ENCODE results near the gene SETDB1.

SETDB1 gene

DNA sequence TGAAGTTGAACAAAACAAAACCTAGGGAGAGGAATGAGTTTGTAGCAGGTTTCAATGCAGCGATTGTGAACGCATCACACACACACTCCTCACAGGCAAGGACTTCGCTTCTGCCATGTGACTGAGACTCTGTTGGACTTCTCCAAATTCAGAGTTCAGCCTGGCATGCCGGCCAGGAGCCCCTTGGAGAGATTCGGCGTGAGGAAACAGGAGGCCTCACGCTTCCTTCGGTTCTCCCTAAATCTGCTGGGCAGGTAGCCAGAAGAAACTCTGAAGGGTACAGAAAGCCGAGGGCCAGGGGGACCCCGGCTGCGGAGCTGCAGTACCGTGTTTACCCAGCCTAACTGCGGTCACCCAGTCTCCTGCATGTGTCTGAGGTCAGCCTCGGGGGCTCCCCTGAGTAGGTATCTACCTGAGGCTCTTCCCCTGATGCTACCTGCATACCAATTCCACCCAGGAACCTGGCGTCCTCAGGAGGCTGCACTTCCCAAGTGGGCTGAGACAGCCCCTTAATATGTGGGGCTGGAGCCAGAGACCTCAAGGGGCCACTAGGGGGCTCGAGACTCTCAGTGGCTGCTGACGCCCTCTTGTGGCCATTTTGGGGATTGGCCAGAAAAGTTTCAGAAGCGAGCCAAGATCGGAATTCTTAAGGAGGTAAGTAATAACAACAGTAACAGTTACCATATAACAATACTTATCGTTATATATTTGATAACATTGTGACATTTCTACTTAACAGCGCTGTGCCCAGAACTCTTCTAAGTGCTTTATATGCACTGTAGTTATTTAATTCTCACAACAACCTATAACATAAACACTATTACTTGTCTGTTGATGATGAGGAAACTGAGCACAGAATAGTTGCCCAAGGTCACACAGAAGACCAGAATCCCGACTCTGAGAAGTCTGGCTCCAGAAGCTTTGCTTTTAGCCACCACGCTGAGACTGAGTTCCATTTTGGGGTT lies 53.2 kb downstream of the SETDB1 start:
- peak; percentile 88 for DNase-seq
- H3K4me3 ChIP-seq (ENCODE audit: low read depth, low read length): peak overlapping the region; percentile 12

DNA sequence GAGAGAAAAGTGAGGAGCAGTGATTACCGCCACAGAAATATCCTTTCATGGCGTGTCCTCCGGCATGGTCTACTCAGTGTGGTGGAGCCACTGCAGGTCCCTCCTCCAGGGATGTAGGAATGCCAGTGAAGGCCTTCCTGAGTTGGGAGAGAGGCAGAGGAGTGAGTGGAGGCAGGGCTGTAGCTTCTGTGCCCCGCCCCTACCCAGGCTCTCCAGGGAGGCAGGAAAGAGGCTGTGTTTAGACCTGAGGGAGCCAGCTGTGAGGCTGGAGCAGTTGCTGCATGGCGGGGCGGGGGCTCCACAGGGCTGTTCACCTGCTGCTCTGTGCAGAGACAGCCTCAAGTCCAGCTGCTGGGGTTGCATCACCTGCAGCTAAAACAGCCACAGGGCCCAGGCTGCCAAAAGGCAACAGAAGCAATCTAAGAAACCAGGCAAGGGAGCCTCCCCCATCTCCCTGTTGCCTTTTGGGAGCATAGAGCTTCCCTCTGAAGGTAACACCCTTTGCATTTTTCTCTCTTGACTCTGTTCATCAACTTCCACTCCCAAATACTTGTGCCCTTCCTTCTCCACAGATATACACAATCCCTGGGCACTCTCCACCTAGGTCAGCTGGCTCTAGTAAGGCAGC lies 55.1 kb downstream of the SETDB1 start:
- no peaks in the 10 kb centered on the region for H3K27me3 ChIP-seq (replicated peaks)
- in situ Hi-C loops (cut with HindIII; ENCODE audit: low pct_ligation_motif_present, low sequenced_read_pairs): no loop called here
- H3K27ac ChIP-seq: no peak overlapping the region
- no peak for DNase-seq
- H3K4me3 ChIP-seq (ENCODE audit: low read depth, low read length): no peak overlapping the region
- TF ChIP-seq, protein P1, sequence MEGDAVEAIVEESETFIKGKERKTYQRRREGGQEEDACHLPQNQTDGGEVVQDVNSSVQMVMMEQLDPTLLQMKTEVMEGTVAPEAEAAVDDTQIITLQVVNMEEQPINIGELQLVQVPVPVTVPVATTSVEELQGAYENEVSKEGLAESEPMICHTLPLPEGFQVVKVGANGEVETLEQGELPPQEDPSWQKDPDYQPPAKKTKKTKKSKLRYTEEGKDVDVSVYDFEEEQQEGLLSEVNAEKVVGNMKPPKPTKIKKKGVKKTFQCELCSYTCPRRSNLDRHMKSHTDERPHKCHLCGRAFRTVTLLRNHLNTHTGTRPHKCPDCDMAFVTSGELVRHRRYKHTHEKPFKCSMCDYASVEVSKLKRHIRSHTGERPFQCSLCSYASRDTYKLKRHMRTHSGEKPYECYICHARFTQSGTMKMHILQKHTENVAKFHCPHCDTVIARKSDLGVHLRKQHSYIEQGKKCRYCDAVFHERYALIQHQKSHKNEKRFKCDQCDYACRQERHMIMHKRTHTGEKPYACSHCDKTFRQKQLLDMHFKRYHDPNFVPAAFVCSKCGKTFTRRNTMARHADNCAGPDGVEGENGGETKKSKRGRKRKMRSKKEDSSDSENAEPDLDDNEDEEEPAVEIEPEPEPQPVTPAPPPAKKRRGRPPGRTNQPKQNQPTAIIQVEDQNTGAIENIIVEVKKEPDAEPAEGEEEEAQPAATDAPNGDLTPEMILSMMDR (IDR thresholded peaks at IDR 0.05; ENCODE audit: low read depth, low read length, missing control alignments): no peak
- H3K36me3 ChIP-seq (replicated peaks): no peaks in the 10 kb centered on the region

More for the DNA sequence above, 53.2 kb downstream of the SETDB1 start:
- Histone ChIP-seq H3K36me3 (replicated peaks) (no peaks in the 10 kb centered on the region), H3K27ac (no peak overlapping the region), H3K27me3 (replicated peaks) (no peaks in the 10 kb centered on the region)
- TF ChIP-seq, protein P1 (IDR thresholded peaks at IDR 0.05; ENCODE audit: low read depth, low read length, missing control alignments): peak; percentile 100
- in situ Hi-C loops (cut with HindIII; ENCODE audit: low pct_ligation_motif_present, low sequenced_read_pairs): no loop called here

DNA sequence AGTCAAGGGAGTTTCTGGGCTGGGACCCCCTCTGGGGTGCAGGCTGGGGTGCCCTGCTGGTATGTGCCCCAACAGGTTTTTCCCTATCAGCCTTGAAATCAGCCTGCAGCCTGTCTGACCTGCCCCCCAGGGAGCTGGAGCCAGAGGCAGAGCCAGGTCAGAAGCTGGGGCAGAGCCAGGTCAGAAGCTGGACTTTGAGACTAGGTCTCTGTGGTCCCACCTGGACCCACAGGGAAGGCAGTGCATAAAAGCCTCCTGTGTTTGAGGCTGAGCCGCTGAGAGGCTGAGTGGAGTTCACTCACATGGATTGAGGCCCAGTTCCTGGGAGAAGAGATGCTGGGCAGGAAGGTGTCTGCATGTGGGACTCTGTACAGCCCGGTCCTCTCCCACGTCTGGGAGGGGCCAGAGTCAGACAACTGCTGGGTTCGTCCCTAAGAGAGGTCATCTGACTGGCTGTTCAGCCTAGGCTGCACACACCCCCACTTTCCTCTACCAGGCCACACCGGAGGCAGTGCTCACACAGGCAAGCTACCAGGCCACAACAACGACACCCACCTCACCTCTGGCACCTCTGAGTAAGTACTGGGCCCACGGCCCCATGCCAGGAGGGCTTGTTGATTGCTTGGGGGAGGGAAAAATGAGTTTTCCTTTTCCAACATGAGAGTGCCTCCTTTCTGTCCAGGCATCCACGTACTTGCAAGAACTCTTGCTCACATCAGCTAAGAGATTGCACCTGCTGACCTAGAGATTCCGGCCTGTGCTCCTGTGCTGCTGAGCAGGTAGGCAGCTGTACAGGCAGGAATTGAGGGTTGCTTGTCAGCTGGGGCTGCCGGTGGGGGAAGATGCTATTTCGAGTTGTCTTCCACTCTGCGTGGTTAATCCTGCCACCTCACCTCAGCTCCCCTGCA lies 55.9 kb downstream of the SETDB1 start, which contains the start of gene ANXA9:
TSS of gene ANXA9 (plus strand) at position 488 of the 908 bp plus-strand sequence. CDS start 814 bp downstream, outside the sequence.
- Histone ChIP-seq H3K27me3 (replicated peaks) (no peaks in the 10 kb centered on the region), H3K27ac (no peak within 1 kb of the TSS), H3K4me3 (ENCODE audit: low read depth, low read length) (no peak within 1 kb of the TSS), H3K36me3 (replicated peaks) (no peaks in the 10 kb centered on the region)
- TF ChIP-seq, protein P1 (IDR thresholded peaks at IDR 0.05; ENCODE audit: low read depth, low read length, missing control alignments): no peak
- DNase-seq: no peak
- in situ Hi-C loops (cut with HindIII; ENCODE audit: low pct_ligation_motif_present, low sequenced_read_pairs): no loop called here

DNA sequence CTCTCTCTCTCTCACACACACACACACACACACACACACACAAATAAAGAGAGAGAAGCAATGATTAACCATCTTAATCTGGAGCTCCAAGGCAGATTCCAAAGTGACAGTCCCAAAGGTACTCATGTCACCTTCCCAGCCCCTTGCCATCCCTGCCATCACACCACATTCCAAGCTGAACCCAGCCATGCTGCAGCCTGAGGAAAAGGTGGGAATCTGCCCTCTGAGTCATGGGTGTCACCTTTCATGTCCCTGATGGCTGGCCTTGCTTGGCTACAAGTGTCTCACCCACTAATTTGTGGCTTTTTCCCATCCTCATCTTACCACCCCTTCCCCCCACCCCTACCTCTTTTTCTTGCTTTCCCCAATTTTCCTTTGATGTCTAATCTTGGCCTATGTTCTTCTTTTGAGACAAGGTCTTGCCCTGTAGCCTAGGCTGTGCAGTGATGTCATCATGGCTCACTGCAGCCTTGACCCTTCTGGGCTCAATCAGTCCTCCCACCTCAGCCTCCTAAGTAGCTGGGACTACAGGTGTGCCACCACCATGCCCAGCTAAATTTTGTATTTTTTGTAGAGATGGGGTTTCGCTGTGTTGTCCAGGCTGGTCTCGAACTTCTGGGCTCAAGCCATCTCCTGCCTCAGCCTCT lies 59.1 kb downstream of the SETDB1 start:
- no peaks in the 10 kb centered on the region for H3K36me3 ChIP-seq (replicated peaks)
- no peaks in the 10 kb centered on the region for H3K27me3 ChIP-seq (replicated peaks)
- in situ Hi-C loops (cut with HindIII; ENCODE audit: low pct_ligation_motif_present, low sequenced_read_pairs): no loop called here
- TF ChIP-seq, protein P1 (IDR thresholded peaks at IDR 0.05; ENCODE audit: low read depth, low read length, missing control alignments): no peak
- no peak overlapping the region for H3K27ac ChIP-seq
- no peak overlapping the region for H3K4me3 ChIP-seq (ENCODE audit: low read depth, low read length)
- no peak for DNase-seq

DNA sequence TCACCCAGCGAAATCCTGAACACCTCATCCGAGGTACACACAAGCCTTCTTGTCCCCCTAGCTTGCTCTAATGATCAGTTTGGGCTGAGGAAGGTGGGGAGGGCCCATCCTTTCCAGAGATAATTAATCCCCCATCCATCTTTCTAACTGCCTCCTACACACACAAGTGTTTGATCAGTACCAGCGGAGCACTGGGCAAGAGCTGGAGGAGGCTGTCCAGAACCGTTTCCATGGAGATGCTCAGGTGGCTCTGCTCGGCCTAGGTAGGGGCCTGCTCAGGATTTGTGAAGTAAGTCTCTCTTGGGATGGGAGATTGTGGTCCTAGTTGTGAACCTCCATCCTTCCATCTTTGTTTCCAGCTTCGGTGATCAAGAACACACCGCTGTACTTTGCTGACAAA lies 61.8 kb downstream of the SETDB1 start:
- Histone ChIP-seq H3K36me3 (replicated peaks) (no peaks in the 10 kb centered on the region), H3K27ac (no peak overlapping the region), H3K27me3 (replicated peaks) (no peaks in the 10 kb centered on the region), H3K4me3 (ENCODE audit: low read depth, low read length) (no peak overlapping the region)
- in situ Hi-C loops (cut with HindIII; ENCODE audit: low pct_ligation_motif_present, low sequenced_read_pairs): no loop called here
- no peak for DNase-seq
- TF ChIP-seq, protein P1 (IDR thresholded peaks at IDR 0.05; ENCODE audit: low read depth, low read length, missing control alignments): no peak
